ENCODE results near the gene OPHN1.

Gene OPHN1

DNA sequence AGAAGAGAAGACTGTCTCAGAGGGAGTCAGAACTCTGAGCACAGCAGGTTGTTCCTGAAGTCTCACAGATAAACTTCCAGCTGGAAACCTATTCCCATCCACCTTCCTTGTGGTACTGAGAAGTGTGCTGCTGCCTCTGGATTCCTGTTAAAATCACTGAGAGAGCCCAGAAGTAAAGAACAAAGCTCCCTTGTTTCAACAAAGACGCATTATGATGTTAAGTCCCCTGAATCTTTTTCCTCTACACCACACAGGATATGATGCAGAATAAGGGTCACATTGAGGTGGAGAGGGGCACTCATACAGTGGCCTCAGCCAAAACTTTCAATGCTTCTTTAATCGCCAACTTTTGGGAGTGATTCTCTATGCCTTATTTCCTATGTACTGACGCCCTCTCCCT is 321.0 kb downstream of the OPHN1 start:
- TF ChIP-seq POLR2AphosphoS5 (IDR thresholded peaks at IDR 0.05; ENCODE audit: low read depth, low read length): no peak
- no peak for TF ChIP-seq TAF1 (IDR thresholded peaks at IDR 0.05; ENCODE audit: borderline replicate concordance, insufficient read depth, low read length)
- TF ChIP-seq, protein P1, sequence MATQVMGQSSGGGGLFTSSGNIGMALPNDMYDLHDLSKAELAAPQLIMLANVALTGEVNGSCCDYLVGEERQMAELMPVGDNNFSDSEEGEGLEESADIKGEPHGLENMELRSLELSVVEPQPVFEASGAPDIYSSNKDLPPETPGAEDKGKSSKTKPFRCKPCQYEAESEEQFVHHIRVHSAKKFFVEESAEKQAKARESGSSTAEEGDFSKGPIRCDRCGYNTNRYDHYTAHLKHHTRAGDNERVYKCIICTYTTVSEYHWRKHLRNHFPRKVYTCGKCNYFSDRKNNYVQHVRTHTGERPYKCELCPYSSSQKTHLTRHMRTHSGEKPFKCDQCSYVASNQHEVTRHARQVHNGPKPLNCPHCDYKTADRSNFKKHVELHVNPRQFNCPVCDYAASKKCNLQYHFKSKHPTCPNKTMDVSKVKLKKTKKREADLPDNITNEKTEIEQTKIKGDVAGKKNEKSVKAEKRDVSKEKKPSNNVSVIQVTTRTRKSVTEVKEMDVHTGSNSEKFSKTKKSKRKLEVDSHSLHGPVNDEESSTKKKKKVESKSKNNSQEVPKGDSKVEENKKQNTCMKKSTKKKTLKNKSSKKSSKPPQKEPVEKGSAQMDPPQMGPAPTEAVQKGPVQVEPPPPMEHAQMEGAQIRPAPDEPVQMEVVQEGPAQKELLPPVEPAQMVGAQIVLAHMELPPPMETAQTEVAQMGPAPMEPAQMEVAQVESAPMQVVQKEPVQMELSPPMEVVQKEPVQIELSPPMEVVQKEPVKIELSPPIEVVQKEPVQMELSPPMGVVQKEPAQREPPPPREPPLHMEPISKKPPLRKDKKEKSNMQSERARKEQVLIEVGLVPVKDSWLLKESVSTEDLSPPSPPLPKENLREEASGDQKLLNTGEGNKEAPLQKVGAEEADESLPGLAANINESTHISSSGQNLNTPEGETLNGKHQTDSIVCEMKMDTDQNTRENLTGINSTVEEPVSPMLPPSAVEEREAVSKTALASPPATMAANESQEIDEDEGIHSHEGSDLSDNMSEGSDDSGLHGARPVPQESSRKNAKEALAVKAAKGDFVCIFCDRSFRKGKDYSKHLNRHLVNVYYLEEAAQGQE (IDR thresholded peaks at IDR 0.05; ENCODE audit: insufficient read depth in 1 of 2, low read depth in 2 of 2, low read length in 2 of 2): no peak

DNA sequence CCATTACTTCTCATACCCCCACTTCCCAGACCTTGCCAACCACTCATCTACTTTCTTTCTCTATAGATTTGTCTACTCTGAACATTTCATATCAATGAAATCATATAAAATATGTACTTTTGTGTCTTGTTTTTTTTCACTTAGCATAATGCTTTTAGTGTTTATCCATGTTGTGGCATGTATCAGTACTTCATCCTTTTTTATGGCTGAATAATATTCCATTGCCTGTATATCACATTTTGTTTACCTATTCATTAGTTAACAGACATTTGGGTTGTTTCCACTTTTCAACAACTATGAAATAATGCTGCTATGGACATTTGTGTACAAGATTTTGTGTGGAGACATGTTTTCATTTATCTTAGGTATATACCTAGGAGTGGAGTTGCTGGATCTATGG is 324.1 kb downstream of the OPHN1 start:
- TF ChIP-seq, protein P1 (IDR thresholded peaks at IDR 0.05; ENCODE audit: insufficient read depth in 1 of 2, low read depth in 2 of 2, low read length in 2 of 2): no peak
- TF ChIP-seq SIN3A (IDR thresholded peaks at IDR 0.05; ENCODE audit: borderline replicate concordance, insufficient read depth, low read length) (no peak), TAF1 (IDR thresholded peaks at IDR 0.05; ENCODE audit: borderline replicate concordance, insufficient read depth, low read length) (no peak), FOXP2 (optimal IDR thresholded peaks at IDR 0.05; ENCODE audit: borderline replicate concordance, extremely low read depth, extremely low read length, insufficient read depth) (no peak), POLR2AphosphoS5 (IDR thresholded peaks at IDR 0.05; ENCODE audit: low read depth, low read length) (no peak)

DNA sequence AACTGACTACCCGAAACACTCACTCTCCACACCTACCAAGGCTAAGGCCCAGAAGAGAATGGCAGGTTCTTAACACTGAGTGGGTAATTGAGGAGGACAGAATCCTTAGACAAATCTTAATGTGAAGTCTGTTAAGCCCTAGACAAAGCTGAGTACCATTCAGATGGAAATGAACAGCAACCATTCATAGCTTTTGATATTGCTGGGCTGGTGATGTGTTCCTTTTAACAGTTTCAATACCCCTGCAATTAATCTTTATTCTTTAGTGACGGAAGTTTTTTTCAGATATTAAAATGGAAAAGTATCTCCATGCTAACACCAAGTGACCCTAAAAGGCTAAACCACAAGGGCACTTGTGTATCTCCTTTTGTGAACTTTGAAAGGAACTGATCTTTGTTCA is 334.9 kb downstream of the OPHN1 start:
- TF ChIP-seq FOXP2 (optimal IDR thresholded peaks at IDR 0.05; ENCODE audit: borderline replicate concordance, extremely low read depth, extremely low read length, insufficient read depth) (no peak), TAF1 (IDR thresholded peaks at IDR 0.05; ENCODE audit: borderline replicate concordance, insufficient read depth, low read length) (no peak), SIN3A (IDR thresholded peaks at IDR 0.05; ENCODE audit: borderline replicate concordance, insufficient read depth, low read length) (no peak), POLR2AphosphoS5 (IDR thresholded peaks at IDR 0.05; ENCODE audit: low read depth, low read length) (no peak)
- TF ChIP-seq, protein P1 (IDR thresholded peaks at IDR 0.05; ENCODE audit: insufficient read depth in 1 of 2, low read depth in 2 of 2, low read length in 2 of 2): no peak

DNA sequence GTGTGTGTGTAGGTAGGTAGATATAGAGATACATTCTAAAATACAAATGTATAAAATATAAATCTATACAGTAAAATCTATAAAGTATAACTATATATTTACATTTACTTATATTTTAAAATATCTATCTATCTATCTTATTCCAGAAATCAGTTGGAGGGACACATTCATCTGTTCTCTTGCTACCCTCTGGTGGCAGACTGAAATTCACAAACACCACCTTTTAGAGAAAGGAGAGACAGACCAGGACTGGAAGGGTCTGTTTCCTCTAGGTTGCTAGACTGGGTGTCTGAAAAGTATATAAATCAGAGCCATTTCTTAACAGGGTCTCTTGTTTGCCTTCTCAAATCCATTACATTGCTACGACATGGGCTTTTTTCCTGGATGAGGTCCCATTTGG is 343.0 kb downstream of the OPHN1 start:
- TF ChIP-seq TAF1 (IDR thresholded peaks at IDR 0.05; ENCODE audit: borderline replicate concordance, insufficient read depth, low read length): no peak
- TF ChIP-seq, protein P1 (IDR thresholded peaks at IDR 0.05; ENCODE audit: insufficient read depth in 1 of 2, low read depth in 2 of 2, low read length in 2 of 2): no peak
- TF ChIP-seq FOXP2 (optimal IDR thresholded peaks at IDR 0.05; ENCODE audit: borderline replicate concordance, extremely low read depth, extremely low read length, insufficient read depth): no peak
- TF ChIP-seq SIN3A (IDR thresholded peaks at IDR 0.05; ENCODE audit: borderline replicate concordance, insufficient read depth, low read length): no peak

DNA sequence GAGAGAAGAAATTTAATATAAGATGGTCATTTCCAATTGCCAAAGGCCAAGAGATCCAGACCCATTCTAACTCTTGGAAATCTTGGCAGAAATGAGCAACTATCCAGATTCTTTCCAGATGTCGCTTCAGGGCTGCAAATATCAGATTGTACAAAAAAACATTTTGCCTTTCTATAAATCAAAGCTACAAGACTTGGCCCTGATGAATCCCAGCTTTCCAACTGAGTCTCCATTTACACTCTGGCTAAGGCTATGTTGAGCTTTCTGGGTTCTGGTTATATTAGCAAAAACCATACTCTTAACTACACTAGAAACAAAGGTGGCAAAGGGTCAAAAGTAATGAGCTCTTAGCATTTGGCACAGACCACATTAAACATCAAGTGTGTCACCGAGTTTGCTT is 345.8 kb downstream of the OPHN1 start:
- TF ChIP-seq SIN3A (IDR thresholded peaks at IDR 0.05; ENCODE audit: borderline replicate concordance, insufficient read depth, low read length) (no peak), POLR2AphosphoS5 (IDR thresholded peaks at IDR 0.05; ENCODE audit: low read depth, low read length) (no peak), TAF1 (IDR thresholded peaks at IDR 0.05; ENCODE audit: borderline replicate concordance, insufficient read depth, low read length) (no peak), FOXP2 (optimal IDR thresholded peaks at IDR 0.05; ENCODE audit: borderline replicate concordance, extremely low read depth, extremely low read length, insufficient read depth) (no peak)
- TF ChIP-seq, protein P1 (IDR thresholded peaks at IDR 0.05; ENCODE audit: insufficient read depth in 1 of 2, low read depth in 2 of 2, low read length in 2 of 2): no peak
